Osteoblast (primary cell): Measurements from ENCODE around the gene ORC1. TPM values are rescaled to one million over a fixed set of nuclear protein-coding genes. Genes with fewer than 3 reads are reported as not detected.

Experiments
- DNase-seq: peaks from one replicate; pipeline ENCODE4 v3.0.0; 2011; ENCODE audit warnings: low spot score, mixed read lengths; ENCODE audit not compliant: insufficient read length; ENCODE audit errors: missing footprints
- H2AFZ ChIP-seq: 2 replicates; pipeline ENCODE4 v1.6.0; 2011; ENCODE audit warnings: mild to moderate bottlenecking, low read length
- H3K27ac ChIP-seq: 2 replicates; pipeline ENCODE4 v1.5.1; 2011; ENCODE audit warnings: mild to moderate bottlenecking, low read depth, low read length, moderate library complexity
- H3K27me3 ChIP-seq: 2 replicates; pipeline ENCODE4 v1.6.0; 2012; ENCODE audit warnings: mild to moderate bottlenecking, control low read depth, inconsistent platforms, low read length, moderate library complexity; ENCODE audit not compliant: insufficient read depth
- H3K36me3 ChIP-seq: 2 replicates; pipeline ENCODE4 v1.5.1; 2011; ENCODE audit warnings: mild to moderate bottlenecking, low read length, control low read depth, moderate library complexity; ENCODE audit not compliant: insufficient read depth
- H3K4me1 ChIP-seq: 2 replicates; pipeline ENCODE4 v1.5.1; 2011; ENCODE audit warnings: mild to moderate bottlenecking, low read length, control low read depth, moderate library complexity; ENCODE audit not compliant: insufficient read depth
- H3K4me2 ChIP-seq: 2 replicates; pipeline ENCODE4 v1.6.0; 2011; ENCODE audit warnings: mild to moderate bottlenecking, low read length; ENCODE audit not compliant: insufficient read depth
- H3K4me3 ChIP-seq: fragments of 200-600 bp; sonication (generic); 3 replicates; pipeline ENCODE4 v1.5.1; 2012; ENCODE audit warnings: mild to moderate bottlenecking, low read length, inconsistent platforms; ENCODE audit not compliant: insufficient read depth
- H3K79me2 ChIP-seq: 2 replicates; pipeline ENCODE4 v1.6.0; 2012; ENCODE audit warnings: mild to moderate bottlenecking, low read length, control low read depth, inconsistent platforms; ENCODE audit not compliant: insufficient read depth
- H3K9me3 ChIP-seq: 2 replicates; pipeline ENCODE4 v1.5.1; 2011; ENCODE audit warnings: low read depth, low read length, control low read depth
- H4K20me1 ChIP-seq: 2 replicates; pipeline ENCODE4 v1.6.0; 2012; ENCODE audit warnings: mild to moderate bottlenecking, low read length, control low read depth; ENCODE audit not compliant: insufficient read depth
- total RNA-seq: library from RNA; depleted of rRNA; stranded (reverse); fragments of >200 nt; gene quantifications from 2 replicates; pipeline ENCODE4 v1.2.3, GENCODE V29; 2012
- TF ChIP-seq, protein P1 (sequence below): IDR thresholded peaks from 2 replicates; pipeline ENCODE4 v1.5.1; 2011; ENCODE audit warnings: mild to moderate bottlenecking, low read depth, low read length, moderate library complexity; ENCODE audit errors: extremely low read depth

Gene ORC1
- 0.72 and 1.2 TPM in 2 replicates for total RNA-seq

DNA sequence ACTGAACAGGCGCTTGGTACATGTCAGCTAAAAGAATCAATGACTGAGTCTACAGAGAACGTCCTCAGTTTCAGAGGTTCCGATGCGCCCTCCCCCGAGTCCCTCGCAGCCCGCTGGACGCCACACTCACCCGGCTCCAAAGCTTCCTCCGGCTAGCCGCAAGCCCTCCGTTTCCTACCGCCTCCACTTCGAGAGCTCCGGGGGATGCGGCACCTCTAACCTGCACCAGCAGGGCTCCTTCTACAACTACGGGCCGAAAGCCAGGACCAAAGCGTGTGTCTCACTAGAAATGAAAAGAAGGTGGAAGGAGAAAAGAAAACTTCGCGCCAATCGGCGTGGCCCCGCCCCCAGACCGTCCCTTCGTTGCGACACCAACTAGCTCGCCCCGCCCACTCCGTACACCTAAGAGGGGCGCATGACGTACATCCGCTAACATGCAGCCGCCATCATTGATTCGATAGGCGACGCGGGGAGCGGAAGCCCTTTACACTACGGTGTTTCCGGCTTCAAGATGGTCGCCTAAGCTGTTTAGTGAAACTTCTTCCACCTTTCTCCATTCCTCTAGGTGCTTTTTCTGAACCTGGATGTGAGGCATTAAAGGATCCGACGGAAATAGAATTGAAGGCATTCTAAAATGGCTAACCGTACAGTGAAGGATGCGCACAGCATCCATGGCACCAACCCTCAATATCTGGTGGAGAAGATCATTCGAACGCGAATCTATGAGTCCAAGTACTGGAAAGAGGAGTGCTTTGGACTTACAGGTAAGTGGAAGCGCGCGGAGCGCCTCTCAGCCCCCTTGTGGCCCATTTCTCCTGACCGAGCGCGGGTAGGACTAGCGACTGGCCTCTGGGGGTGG lies at the start of gene ORC1, which contains the start of gene PRPF38A:
Gene ORC1, minus strand, starts transcription at position 308 of the 859 bp plus-strand sequence. CDS start 2,200 bp downstream, outside the sequence.
Gene PRPF38A, plus strand, starts transcription at position 487 of the 859 bp plus-strand sequence. Its CDS starts 148 bp downstream, at position 635.
- peak; percentile 90 for DNase-seq
- Histone ChIP-seq H4K20me1 (no peaks in the 10 kb centered on the region), H3K4me1 (peaks cover 15% of the 10 kb centered on the region), H3K27ac (peak within 1 kb of the TSS; percentile 97), H3K36me3 (peaks cover 26% of the 10 kb centered on the region), H3K79me2 (peaks cover 40% of the 10 kb centered on the region), H3K27me3 (no peaks in the 10 kb centered on the region), H2AFZ (peak within 1 kb of the TSS; percentile 97), H3K4me2 (peak within 1 kb of the TSS; percentile 95), H3K9me3 (no peaks in the 10 kb centered on the region), H3K4me3 (peak within 1 kb of the TSS; percentile 83)
- TF ChIP-seq, protein P1, sequence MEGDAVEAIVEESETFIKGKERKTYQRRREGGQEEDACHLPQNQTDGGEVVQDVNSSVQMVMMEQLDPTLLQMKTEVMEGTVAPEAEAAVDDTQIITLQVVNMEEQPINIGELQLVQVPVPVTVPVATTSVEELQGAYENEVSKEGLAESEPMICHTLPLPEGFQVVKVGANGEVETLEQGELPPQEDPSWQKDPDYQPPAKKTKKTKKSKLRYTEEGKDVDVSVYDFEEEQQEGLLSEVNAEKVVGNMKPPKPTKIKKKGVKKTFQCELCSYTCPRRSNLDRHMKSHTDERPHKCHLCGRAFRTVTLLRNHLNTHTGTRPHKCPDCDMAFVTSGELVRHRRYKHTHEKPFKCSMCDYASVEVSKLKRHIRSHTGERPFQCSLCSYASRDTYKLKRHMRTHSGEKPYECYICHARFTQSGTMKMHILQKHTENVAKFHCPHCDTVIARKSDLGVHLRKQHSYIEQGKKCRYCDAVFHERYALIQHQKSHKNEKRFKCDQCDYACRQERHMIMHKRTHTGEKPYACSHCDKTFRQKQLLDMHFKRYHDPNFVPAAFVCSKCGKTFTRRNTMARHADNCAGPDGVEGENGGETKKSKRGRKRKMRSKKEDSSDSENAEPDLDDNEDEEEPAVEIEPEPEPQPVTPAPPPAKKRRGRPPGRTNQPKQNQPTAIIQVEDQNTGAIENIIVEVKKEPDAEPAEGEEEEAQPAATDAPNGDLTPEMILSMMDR, result peak; percentile 69

DNA sequence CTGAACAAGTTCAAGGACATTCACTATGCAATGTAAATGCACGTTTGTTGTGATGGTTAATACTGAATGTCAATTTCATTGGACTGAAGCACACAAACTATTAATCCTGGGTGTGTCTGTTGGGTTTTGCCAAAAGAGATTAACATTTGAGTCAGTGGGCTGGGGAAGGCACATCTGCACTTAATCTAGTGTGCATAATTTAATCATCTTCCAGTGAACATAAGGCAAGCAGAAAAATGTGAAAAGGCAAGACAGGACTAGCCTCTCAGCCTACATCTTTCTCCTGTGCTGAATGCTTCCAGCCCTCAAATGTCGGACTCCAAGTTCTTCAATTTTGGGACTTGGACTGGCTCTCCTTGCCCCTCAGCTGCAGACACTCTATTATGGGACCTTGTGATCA lies 40.2 kb upstream of the ORC1 start:
- Histone ChIP-seq H4K20me1 (no peaks in the 10 kb centered on the region), H3K4me3 (no peak overlapping the region), H3K79me2 (no peaks in the 10 kb centered on the region), H3K36me3 (peaks cover 17% of the 10 kb centered on the region), H2AFZ (no peak overlapping the region), H3K27me3 (no peaks in the 10 kb centered on the region), H3K4me2 (no peak overlapping the region), H3K4me1 (no peaks in the 10 kb centered on the region), H3K27ac (no peak overlapping the region), H3K9me3 (no peaks in the 10 kb centered on the region)
- DNase-seq, result no peak
- TF ChIP-seq, protein P1, result no peak

DNA sequence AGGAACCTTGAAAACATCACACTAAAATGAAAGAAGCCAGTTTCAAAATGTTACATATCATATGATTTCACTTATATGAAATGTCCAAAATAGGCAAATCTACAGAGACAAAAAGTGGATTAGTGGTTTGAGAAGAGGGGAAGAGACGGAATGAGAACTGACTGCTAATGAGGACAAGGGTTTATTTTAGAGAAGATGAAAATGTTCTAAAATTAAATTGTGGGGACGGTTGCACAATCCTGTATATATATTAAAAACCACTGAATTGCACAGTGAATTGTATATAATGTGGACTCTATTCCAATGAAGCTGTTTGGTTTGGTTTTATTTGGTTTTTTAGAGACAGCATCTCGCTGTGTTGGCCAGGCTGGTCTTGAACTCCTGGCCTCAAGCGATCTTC lies 35.8 kb upstream of the ORC1 start:
- H4K20me1 ChIP-seq, result no peaks in the 10 kb centered on the region
- H3K4me2 ChIP-seq, result no peak overlapping the region
- no peak overlapping the region for H3K4me3 ChIP-seq
- no peaks in the 10 kb centered on the region for H3K9me3 ChIP-seq
- H3K79me2 ChIP-seq, result no peaks in the 10 kb centered on the region
- no peak for DNase-seq
- TF ChIP-seq, protein P1, result no peak
- H3K36me3 ChIP-seq, result peaks cover 25% of the 10 kb centered on the region
- no peaks in the 10 kb centered on the region for H3K27me3 ChIP-seq
- no peak overlapping the region for H2AFZ ChIP-seq
- no peaks in the 10 kb centered on the region for H3K4me1 ChIP-seq
- H3K27ac ChIP-seq, result no peak overlapping the region

DNA sequence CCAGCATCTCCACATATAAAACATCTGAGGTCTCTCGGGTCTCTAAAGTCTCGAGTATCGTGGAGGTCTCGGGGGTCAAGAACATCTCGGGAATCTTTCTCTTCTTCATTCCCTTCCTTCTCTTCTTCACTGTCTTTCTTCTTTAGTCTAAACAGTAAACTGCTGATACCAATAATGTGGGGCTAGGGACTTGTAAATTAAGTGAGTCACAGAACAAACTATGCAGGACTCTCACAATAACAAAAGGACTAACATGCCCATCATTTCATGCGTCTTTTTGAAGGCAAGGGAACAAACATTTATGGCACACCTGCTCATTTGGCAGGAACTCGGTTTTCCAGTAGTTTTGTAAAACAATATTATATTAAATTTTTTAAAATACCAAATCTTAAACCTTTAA lies 32.6 kb upstream of the ORC1 start:
- no peak overlapping the region for H3K4me3 ChIP-seq
- H2AFZ ChIP-seq, result no peak overlapping the region
- H3K4me1 ChIP-seq, result no peaks in the 10 kb centered on the region
- no peaks in the 10 kb centered on the region for H3K79me2 ChIP-seq
- H3K27me3 ChIP-seq, result no peaks in the 10 kb centered on the region
- TF ChIP-seq, protein P1, result no peak
- peaks cover 26% of the 10 kb centered on the region for H3K36me3 ChIP-seq
- H4K20me1 ChIP-seq, result no peaks in the 10 kb centered on the region
- peak; percentile 8 for DNase-seq
- H3K4me2 ChIP-seq, result no peak overlapping the region
- H3K9me3 ChIP-seq, result no peaks in the 10 kb centered on the region
- no peak overlapping the region for H3K27ac ChIP-seq
